Activated CD8-positive, alpha-beta memory T cell treated with anti-CD3 and anti-CD28 coated beads, Interleukin-2, amount 50 U/mL, for 4 hours (primary cell): ENCODE measurements around the gene MAD2L2.

Source experiments
- DNase-seq: peaks from one replicate; pipeline ENCODE4 v3.0.0-alpha.2; 2020

Gene MAD2L2

DNA sequence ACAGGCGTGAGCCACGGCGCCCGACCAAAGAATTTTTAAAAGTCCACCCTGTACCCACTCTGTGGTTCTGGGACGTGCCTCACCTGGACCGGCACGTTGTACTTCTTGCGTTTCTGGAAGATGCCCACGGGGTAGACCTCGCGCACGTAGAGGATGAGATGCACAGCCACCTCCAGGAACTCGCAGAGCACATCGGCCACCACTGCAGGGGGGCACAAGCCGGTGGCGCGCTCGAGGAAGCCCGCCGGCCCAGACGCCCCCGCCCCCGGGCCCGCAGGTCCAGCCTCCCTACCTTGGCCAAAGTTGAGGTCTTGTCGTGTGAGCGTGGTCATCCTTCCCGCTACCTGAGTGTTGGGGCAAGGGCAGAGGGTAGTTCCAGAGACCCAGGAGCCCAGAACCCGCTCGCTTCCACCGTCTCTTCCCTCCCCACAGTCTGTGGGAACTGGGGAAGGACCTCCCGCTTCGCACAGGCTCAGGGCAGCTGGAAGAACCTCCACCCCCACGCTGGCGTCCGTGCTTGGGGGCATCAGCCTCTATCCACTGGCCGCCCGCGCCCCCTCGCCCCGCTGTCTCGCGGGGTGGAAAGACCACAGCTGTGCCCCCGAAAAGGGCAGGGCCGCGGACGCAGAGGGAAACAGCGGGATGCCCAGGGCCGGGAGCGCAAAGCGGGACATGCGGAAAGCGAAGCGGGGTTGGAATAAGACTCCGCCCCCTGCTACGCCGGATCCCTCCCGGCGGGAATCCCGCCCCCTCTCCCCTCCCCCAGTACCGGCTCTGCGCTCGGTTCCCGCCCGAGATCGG is 478 bp downstream of the MAD2L2 start:
- no peak for DNase-seq

DNA sequence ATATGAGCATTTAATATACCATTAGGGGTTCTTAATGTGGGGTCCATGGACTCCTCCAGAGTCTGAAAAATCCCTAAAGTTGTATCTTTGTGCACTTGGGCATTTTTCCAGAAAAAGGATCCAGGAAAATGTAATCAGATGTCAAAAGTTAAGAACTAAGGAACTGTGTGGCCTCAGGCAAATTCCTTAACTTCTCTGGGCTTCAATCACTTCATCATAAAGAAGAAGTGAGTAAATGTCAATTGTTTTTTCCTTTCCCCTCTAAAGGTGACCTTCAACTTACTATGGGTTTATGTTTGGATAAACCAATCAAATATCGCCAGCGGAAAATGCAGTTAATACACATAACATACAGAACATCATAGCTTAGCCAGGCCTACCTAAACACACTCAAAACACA is 2.5 kb downstream of the MAD2L2 start:
- no peak for DNase-seq

GRCh38 chr1:11676386-11677103 is 4.4 kb downstream of the MAD2L2 start:
- no peak for DNase-seq

DNA sequence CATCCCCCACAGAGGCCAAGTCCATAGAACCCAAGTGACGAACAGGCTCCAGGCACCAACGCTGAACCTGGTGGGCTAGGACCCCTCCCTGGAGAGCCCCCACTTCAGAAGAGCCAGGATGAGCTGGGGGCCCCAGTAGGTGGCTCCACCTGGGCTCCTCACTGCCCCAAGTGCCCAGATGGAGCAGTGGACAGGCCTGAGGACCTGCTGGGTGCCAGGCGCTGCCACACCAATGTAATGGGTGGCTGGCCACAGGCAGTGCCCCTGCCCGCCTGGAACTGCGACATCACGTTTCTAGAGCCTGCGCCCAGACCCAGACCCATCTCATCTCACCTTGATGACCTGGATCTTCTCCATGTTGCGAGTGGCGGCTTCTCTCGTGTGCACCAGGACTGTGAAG is 5.6 kb downstream of the MAD2L2 start:
- no peak for DNase-seq

DNA sequence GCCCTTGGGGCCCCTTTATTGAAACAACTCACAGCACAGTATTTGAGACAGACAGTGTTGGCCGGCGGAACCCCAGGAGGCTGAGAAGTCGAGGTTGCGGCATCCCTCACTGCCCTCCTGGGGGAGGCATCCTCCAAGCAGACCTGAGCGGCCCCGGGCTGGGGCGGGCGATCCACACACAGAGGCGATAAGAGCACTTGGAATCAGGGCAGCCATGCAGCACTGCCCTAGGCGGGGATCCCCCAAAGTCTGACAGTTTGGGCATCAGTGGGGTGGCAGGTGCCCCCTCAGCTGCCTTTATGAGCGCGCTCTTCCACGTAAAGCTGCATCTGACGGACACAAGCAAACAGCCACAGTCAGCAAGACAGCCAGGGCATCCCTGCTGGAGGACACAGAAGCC is 6.5 kb downstream of the MAD2L2 start:
- no peak for DNase-seq

DNA sequence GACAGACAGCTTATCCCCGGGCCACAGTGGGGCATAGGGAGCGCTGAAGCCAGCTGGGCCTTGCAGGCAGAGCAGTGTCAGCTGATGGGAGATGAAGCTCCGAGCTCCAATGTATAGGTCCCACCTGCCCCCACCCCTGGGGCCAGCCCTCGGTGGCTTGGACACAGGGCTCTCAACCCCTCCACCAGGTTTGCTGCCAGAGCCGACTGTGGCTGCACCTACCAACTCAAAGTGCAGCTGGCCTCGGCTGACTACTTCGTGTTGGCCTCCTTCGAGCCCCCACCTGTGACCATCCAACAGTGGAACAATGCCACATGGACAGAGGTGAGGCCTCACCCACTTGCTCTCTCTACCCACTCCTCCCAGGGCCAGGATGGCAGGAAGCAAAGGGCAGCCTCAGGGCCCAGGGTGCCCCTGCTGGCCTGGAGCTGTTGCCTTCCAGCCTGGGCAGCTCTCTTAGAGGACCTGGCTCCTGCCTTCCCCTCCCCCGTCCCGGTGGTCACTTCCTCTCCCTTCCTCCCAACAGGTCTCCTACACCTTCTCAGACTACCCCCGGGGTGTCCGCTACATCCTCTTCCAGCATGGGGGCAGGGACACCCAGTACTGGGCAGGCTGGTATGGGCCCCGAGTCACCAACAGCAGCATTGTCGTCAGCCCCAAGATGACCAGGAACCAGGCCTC is 7.7 kb downstream of the MAD2L2 start:
- no peak for DNase-seq

- DNase-seq, result no peak
Observed at GRCh38 chr1:11671544-11672286, 9.2 kb downstream of the MAD2L2 start.

- no peak for DNase-seq
Observed at GRCh38 chr1:11671205-11671543, 9.8 kb downstream of the MAD2L2 start.

DNA sequence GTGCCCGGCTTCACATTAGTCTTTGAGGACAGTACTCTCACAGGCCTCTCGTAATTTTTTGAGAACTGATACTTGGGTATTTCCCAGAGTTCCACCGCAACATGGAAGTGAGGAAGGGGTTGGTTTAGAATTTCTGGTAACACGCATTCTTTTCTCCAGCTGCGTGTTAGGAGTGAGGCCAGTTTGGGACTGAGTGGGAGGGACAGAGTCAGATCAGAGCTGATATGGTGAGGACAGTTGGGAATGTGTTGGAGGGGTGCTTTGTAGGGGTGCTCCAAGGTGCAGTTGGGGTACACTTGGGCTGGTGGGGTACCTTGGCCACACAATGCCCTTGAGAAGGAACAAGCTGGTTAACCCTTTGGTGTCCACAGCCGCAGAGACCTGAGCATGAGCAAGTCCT is 10.2 kb downstream of the MAD2L2 start:
- no peak for DNase-seq

GRCh38 chr1:11668516-11668915 is 12.4 kb downstream of the MAD2L2 start:
- DNase-seq, result no peak

GRCh38 chr1:11664336-11665065 is 16.4 kb downstream of the MAD2L2 start:
- peak; percentile 66 for DNase-seq

- DNase-seq, result no peak
Observed at GRCh38 chr1:11661103-11661502, 19.8 kb downstream of the MAD2L2 start.

- DNase-seq, result no peak
Observed at GRCh38 chr1:11659748-11660147, 21.2 kb downstream of the MAD2L2 start.

GRCh38 chr1:11658542-11658941 is 22.4 kb downstream of the MAD2L2 start:
- no peak for DNase-seq

DNA sequence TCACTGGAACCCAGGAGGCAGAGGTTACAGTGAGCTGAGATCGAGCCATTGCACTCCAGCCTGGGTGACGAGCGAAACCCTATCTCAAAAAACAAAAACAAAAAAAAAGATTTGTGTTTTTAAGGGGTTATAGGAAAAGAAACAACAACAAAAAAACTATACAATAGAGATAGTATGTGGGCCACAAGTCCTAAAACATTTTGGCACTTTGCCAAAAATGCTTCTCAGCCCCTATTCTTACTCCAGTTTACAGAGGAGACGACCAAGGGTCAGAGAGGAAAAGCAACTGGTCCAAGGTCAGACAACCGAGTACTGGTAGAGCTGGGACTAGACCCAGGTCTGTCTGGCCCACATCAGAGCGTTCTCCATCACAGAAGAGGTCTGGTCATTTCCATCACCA is 23.3 kb downstream of the MAD2L2 start:
- DNase-seq, result no peak

GRCh38 chr1:11654939-11655808 is 25.8 kb downstream of the MAD2L2 start:
- DNase-seq, result no peak

- peak; percentile 66 for DNase-seq
Observed at GRCh38 chr1:11654137-11654938, 26.6 kb downstream of the MAD2L2 start, which contains the start of the genes FBXO2 and FBXO44. TSS of gene FBXO2 (minus strand) at chr1:11654429. CDS start at chr1:11654340, 89 bp downstream. TSS of gene FBXO44 (plus strand) at chr1:11654877. CDS start at chr1:11655836, 959 bp downstream.

DNA sequence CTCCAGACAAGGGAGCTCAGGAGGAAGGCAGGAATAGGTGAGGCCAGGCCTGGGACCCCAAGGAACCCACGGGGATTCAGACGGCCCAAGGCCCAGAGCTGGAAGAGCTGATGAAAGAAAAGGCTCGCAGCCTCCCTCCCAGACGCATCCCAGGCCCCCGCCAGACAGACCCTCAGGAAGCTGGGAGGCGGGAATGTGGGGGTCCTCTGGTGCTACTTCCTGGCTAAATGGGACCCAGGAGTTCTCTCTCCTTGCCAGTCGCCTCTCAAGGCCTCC is 27.1 kb downstream of the MAD2L2 start:
- DNase-seq, result no peak

GRCh38 chr1:11653101-11653860 is 27.7 kb downstream of the MAD2L2 start:
- DNase-seq, result no peak
